Memory B cell (primary cell): ENCODE data around the gene LTBP2.
A peak's percentile ranks its signal among the peaks of the same experiment; 100 is the strongest.

Source experiments
- ATAC-seq: fragments of 150-1000 bp; cut with Tn5 transposase; 2 replicates; pipeline ENCODE4 v1.10.0; 2021; ENCODE audit warnings: low read depth, mild to moderate bottlenecking, moderate library complexity
- DNase-seq, 2 donors: peaks; one replicate each; pipeline ENCODE4 v3.0.0; 2022; ENCODE audit warnings: low spot score in 2 of 2
- H3K27ac Mint-ChIP-seq: one replicate; pipeline ENCODE4 v1.8.0; 2022; ENCODE audit warnings: mild to moderate bottlenecking, moderate library complexity, mixed read lengths
- H3K27me3 Mint-ChIP-seq: one replicate; pipeline ENCODE4 v1.8.0; 2022; ENCODE audit warnings: mixed read lengths
- H3K36me3 Mint-ChIP-seq: one replicate; pipeline ENCODE4 v1.8.0; 2022; ENCODE audit warnings: mild to moderate bottlenecking, mixed read lengths
- H3K4me1 Mint-ChIP-seq: one replicate; pipeline ENCODE4 v1.8.0; 2022; ENCODE audit warnings: mixed read lengths
- H3K4me3 Mint-ChIP-seq: one replicate; pipeline ENCODE4 v1.8.0; 2022; ENCODE audit warnings: mild to moderate bottlenecking, moderate library complexity, mixed read lengths
- H3K9me3 Mint-ChIP-seq: one replicate; pipeline ENCODE4 v1.8.0; 2022; ENCODE audit warnings: mixed read lengths

Gene LTBP2

GRCh38 chr14:74527736-74528280 lies 84.2 kb downstream of the LTBP2 start:
- no peaks in the 10 kb centered on the region for H3K9me3 Mint-ChIP-seq
- no peaks in the 10 kb centered on the region for H3K36me3 Mint-ChIP-seq
- DNase-seq (no peak), ATAC-seq (no peak)
- H3K4me3 Mint-ChIP-seq, result no peak overlapping the region
- peaks cover 14% of the 10 kb centered on the region for H3K4me1 Mint-ChIP-seq
- no peak overlapping the region for H3K27ac Mint-ChIP-seq
- H3K27me3 Mint-ChIP-seq, result peaks cover 11% of the 10 kb centered on the region

- peaks cover 14% of the 10 kb centered on the region for H3K4me1 Mint-ChIP-seq
- H3K27ac Mint-ChIP-seq, result no peak overlapping the region
- no peak for ATAC-seq
- DNase-seq, result no peak
- no peaks in the 10 kb centered on the region for H3K9me3 Mint-ChIP-seq
- H3K27me3 Mint-ChIP-seq, result peaks cover 13% of the 10 kb centered on the region
- no peaks in the 10 kb centered on the region for H3K36me3 Mint-ChIP-seq
- no peak overlapping the region for H3K4me3 Mint-ChIP-seq
These were observed 85.0 kb downstream of the LTBP2 start for GRCh38 chr14:74526854-74527585.

- Mint-ChIP-seq H3K36me3 (no peaks in the 10 kb centered on the region), H3K27ac (no peak overlapping the region), H3K4me1 (peaks cover 14% of the 10 kb centered on the region), H3K4me3 (no peak overlapping the region), H3K9me3 (no peaks in the 10 kb centered on the region), H3K27me3 (peaks cover 17% of the 10 kb centered on the region)
- DNase-seq (no peak), ATAC-seq (peak; percentile 39)
These were observed 86.6 kb downstream of the LTBP2 start for GRCh38 chr14:74525361-74525851.

- Mint-ChIP-seq H3K4me3 (no peak overlapping the region), H3K9me3 (no peaks in the 10 kb centered on the region), H3K27me3 (peaks cover 17% of the 10 kb centered on the region), H3K27ac (no peak overlapping the region), H3K4me1 (peaks cover 14% of the 10 kb centered on the region), H3K36me3 (no peaks in the 10 kb centered on the region)
- DNase-seq (no peak), ATAC-seq (no peak)
These were observed 87.3 kb downstream of the LTBP2 start for GRCh38 chr14:74524812-74525135.

- H3K9me3 Mint-ChIP-seq, result no peaks in the 10 kb centered on the region
- DNase-seq (no peak), ATAC-seq (no peak)
- H3K4me3 Mint-ChIP-seq, result no peak overlapping the region
- H3K36me3 Mint-ChIP-seq, result no peaks in the 10 kb centered on the region
- H3K27me3 Mint-ChIP-seq, result peaks cover 17% of the 10 kb centered on the region
- H3K27ac Mint-ChIP-seq, result no peak overlapping the region
- H3K4me1 Mint-ChIP-seq, result peaks cover 14% of the 10 kb centered on the region
These were observed 87.8 kb downstream of the LTBP2 start for GRCh38 chr14:74524076-74524811.

- no peaks in the 10 kb centered on the region for H3K9me3 Mint-ChIP-seq
- H3K4me3 Mint-ChIP-seq, result no peak overlapping the region
- no peaks in the 10 kb centered on the region for H3K36me3 Mint-ChIP-seq
- no peak for ATAC-seq
- no peak for DNase-seq
- H3K4me1 Mint-ChIP-seq, result peaks cover 14% of the 10 kb centered on the region
- no peak overlapping the region for H3K27ac Mint-ChIP-seq
- peaks cover 19% of the 10 kb centered on the region for H3K27me3 Mint-ChIP-seq
These were observed 89.3 kb downstream of the LTBP2 start for GRCh38 chr14:74522740-74523139.

- ATAC-seq, result no peak
- no peak overlapping the region for H3K4me3 Mint-ChIP-seq
- no peak overlapping the region for H3K27ac Mint-ChIP-seq
- peaks cover 19% of the 10 kb centered on the region for H3K27me3 Mint-ChIP-seq
- no peaks in the 10 kb centered on the region for H3K9me3 Mint-ChIP-seq
- no peaks in the 10 kb centered on the region for H3K36me3 Mint-ChIP-seq
- no peak for DNase-seq
- H3K4me1 Mint-ChIP-seq, result peaks cover 14% of the 10 kb centered on the region
These were observed 90.3 kb downstream of the LTBP2 start for GRCh38 chr14:74521756-74522155.

GRCh38 chr14:74519316-74520074 lies 92.5 kb downstream of the LTBP2 start:
- Mint-ChIP-seq H3K4me1 (peaks cover 4% of the 10 kb centered on the region), H3K9me3 (no peaks in the 10 kb centered on the region), H3K4me3 (no peak overlapping the region), H3K36me3 (no peaks in the 10 kb centered on the region), H3K27me3 (peaks cover 17% of the 10 kb centered on the region), H3K27ac (no peak overlapping the region)
- DNase-seq (no peak), ATAC-seq (no peak)

- Mint-ChIP-seq H3K36me3 (no peaks in the 10 kb centered on the region), H3K9me3 (no peaks in the 10 kb centered on the region), H3K27me3 (peaks cover 14% of the 10 kb centered on the region), H3K4me3 (no peak overlapping the region), H3K4me1 (peaks cover 7% of the 10 kb centered on the region), H3K27ac (no peak overlapping the region)
- DNase-seq, result no peak
- ATAC-seq, result no peak
These were observed 93.8 kb downstream of the LTBP2 start for GRCh38 chr14:74518221-74518620.

- Mint-ChIP-seq H3K9me3 (no peaks in the 10 kb centered on the region), H3K27me3 (peaks cover 13% of the 10 kb centered on the region), H3K4me1 (peaks cover 7% of the 10 kb centered on the region), H3K27ac (no peak overlapping the region), H3K36me3 (no peaks in the 10 kb centered on the region), H3K4me3 (no peak overlapping the region)
- no peak for DNase-seq
- ATAC-seq, result no peak
These were observed 94.3 kb downstream of the LTBP2 start for GRCh38 chr14:74517731-74518130.

- peaks cover 7% of the 10 kb centered on the region for H3K4me1 Mint-ChIP-seq
- H3K4me3 Mint-ChIP-seq, result no peak overlapping the region
- DNase-seq, result no peak
- no peaks in the 10 kb centered on the region for H3K9me3 Mint-ChIP-seq
- H3K27ac Mint-ChIP-seq, result no peak overlapping the region
- peaks cover 18% of the 10 kb centered on the region for H3K27me3 Mint-ChIP-seq
- H3K36me3 Mint-ChIP-seq, result no peaks in the 10 kb centered on the region
- no peak for ATAC-seq
These were observed 95.4 kb downstream of the LTBP2 start for GRCh38 chr14:74516451-74517160.

GRCh38 chr14:74515891-74516412 lies 96.1 kb downstream of the LTBP2 start:
- no peak overlapping the region for H3K27ac Mint-ChIP-seq
- peaks cover 22% of the 10 kb centered on the region for H3K27me3 Mint-ChIP-seq
- no peaks in the 10 kb centered on the region for H3K9me3 Mint-ChIP-seq
- H3K4me1 Mint-ChIP-seq, result peaks cover 7% of the 10 kb centered on the region
- no peak overlapping the region for H3K4me3 Mint-ChIP-seq
- ATAC-seq (no peak), DNase-seq (no peak)
- no peaks in the 10 kb centered on the region for H3K36me3 Mint-ChIP-seq

GRCh38 chr14:74514471-74514941 lies 97.5 kb downstream of the LTBP2 start:
- DNase-seq (no peak), ATAC-seq (no peak)
- Mint-ChIP-seq H3K27ac (no peak overlapping the region), H3K4me1 (peaks cover 7% of the 10 kb centered on the region), H3K4me3 (no peak overlapping the region), H3K9me3 (no peaks in the 10 kb centered on the region), H3K27me3 (peaks cover 23% of the 10 kb centered on the region), H3K36me3 (no peaks in the 10 kb centered on the region)
